Tibial nerve (tissue), 4 donors: ENCODE results near the gene ZNF860. TPM values are rescaled to one million over a fixed set of nuclear protein-coding genes. Genes with fewer than 3 reads are reported as not detected.
"Not testable (repeated sequence)": the region's sequence is repeated elsewhere in the genome, so short reads cannot be mapped to it uniquely, and the experiment has no call there.

ENCODE experiments used
- DNase-seq, 2 donors: peaks; one replicate each; pipeline ENCODE4 v3.0.0-alpha.2; 2019; ENCODE audit warnings: low spot score in 2 of 2
- H3K27ac ChIP-seq, 4 donors: fragments of 200-600 bp; sonication (generic) in 3 of 4; one replicate each; pipeline ENCODE4 v1.5.1; 2017 to 2019; ENCODE audit warnings: mild to moderate bottlenecking in 1 of 4
- H3K27me3 ChIP-seq, 2 donors: fragments of 200-600 bp; sonication (generic) in 1 of 2; one replicate each; pipeline versions ENCODE4 v1.5.1 to v1.6.0; 2017 to 2019
- H3K36me3 ChIP-seq, 3 donors: fragments of 200-600 bp; sonication (generic); one replicate each; pipeline ENCODE4 v1.5.1; 2018 to 2019
- H3K4me1 ChIP-seq, 4 donors: fragments of 200-600 bp; sonication (generic) in 3 of 4; one replicate each; pipeline ENCODE4 v1.5.1; 2017 to 2019
- H3K4me3 ChIP-seq, 4 donors: fragments of 200-600 bp; sonication (generic) in 3 of 4; one replicate each; pipeline ENCODE4 v1.5.1; 2017 to 2019; ENCODE audit warnings: mild to moderate bottlenecking in 1 of 4, moderate library complexity in 1 of 4
- H3K9me3 ChIP-seq, 4 donors: fragments of 200-600 bp; sonication (generic) in 3 of 4; one replicate each; pipeline ENCODE4 v1.5.1; 2017 to 2019
- EP300 ChIP-seq, 2 donors: sonication (generic); formaldehyde crosslinking; IDR thresholded peaks; one replicate each; pipeline ENCODE4 v1.6.1; 2017; ENCODE audit warnings: antibody characterized with exemption in 2 of 2, mild to moderate bottlenecking in 1 of 2
- POLR2A ChIP-seq, 2 donors: fragments of 450-650 bp; IDR thresholded peaks; one replicate each; pipeline ENCODE4 v1.6.1; 2017; ENCODE audit warnings: antibody characterized with exemption in 2 of 2, mild to moderate bottlenecking in 2 of 2, moderate library complexity in 2 of 2
- WGBS, 2 donors: methylation state at CpG; one replicate each; pipeline ENCODE4 v1.1.5; 2018; 5-methylcytosine and 5-hydroxymethylcytosine counted together
- total RNA-seq, 4 donors: library from RNA; depleted of rRNA; stranded (reverse); fragments of >200 nt; gene quantifications; one replicate each; pipeline ENCODE4 v1.1.0, GENCODE V29; 2016
- TF ChIP-seq, protein P1 (sequence below), 5 experiments: fragments of 200-600 bp in 3 of 5; fragments of 450-650 bp in 2 of 5; sonication (generic) in 3 of 5; IDR thresholded peaks; one replicate each; pipeline ENCODE4 v1.5.1; 2016 to 2019; ENCODE audit warnings: antibody characterized with exemption in 5 of 5, mild to moderate bottlenecking in 3 of 5, moderate library complexity in 2 of 5

Gene ZNF860
- total RNA-seq, 4 donors from 2014 or later = 0.84 to 1.8 (median 1.3) TPM

DNA sequence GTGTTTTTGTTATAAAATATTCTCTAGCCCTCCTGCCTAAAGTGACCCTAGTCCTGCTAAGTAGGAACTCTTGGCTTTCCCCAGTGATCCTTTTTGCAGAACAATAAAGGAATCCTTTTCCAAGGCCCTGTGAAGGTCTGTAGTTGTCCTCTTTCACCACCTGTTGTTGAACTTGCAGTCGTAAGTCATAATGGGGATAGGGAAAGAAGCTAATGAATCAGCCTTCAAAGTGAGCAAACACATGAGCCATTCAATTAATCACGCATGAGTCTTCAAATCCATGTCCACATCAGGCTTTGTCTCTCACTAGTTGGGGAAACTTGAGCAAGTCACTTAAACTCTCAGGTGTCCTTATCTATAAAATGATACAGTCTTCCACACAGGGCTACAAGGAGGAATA lies 27.6 kb downstream of the ZNF860 start:
- no peak overlapping the region for H3K4me3 ChIP-seq
- WGBS, 2 donors = 85 to 89% methylated on average over 2 of the region's 2 CpGs
- no peaks in the 10 kb centered on the region for H3K4me1 ChIP-seq
- no peaks in the 10 kb centered on the region for H3K27me3 ChIP-seq
- H3K36me3 ChIP-seq = no peaks in the 10 kb centered on the region
- H3K27ac ChIP-seq = no peak overlapping the region
- TF ChIP-seq POLR2A (IDR thresholded peaks at IDR 0.05) = no peak
- no peaks in the 10 kb centered on the region for H3K9me3 ChIP-seq
- DNase-seq = no peak

GRCh38 chr3:32009957-32010356 lies 28.4 kb downstream of the ZNF860 start:
- no peaks in the 10 kb centered on the region for H3K27me3 ChIP-seq
- no peak overlapping the region for H3K4me3 ChIP-seq
- TF ChIP-seq, protein P1, sequence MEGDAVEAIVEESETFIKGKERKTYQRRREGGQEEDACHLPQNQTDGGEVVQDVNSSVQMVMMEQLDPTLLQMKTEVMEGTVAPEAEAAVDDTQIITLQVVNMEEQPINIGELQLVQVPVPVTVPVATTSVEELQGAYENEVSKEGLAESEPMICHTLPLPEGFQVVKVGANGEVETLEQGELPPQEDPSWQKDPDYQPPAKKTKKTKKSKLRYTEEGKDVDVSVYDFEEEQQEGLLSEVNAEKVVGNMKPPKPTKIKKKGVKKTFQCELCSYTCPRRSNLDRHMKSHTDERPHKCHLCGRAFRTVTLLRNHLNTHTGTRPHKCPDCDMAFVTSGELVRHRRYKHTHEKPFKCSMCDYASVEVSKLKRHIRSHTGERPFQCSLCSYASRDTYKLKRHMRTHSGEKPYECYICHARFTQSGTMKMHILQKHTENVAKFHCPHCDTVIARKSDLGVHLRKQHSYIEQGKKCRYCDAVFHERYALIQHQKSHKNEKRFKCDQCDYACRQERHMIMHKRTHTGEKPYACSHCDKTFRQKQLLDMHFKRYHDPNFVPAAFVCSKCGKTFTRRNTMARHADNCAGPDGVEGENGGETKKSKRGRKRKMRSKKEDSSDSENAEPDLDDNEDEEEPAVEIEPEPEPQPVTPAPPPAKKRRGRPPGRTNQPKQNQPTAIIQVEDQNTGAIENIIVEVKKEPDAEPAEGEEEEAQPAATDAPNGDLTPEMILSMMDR (IDR thresholded peaks at IDR 0.05) = no peak
- TF ChIP-seq EP300 (IDR thresholded peaks at IDR 0.05) (no peak), POLR2A (IDR thresholded peaks at IDR 0.05) (no peak)
- H3K9me3 ChIP-seq = no peaks in the 10 kb centered on the region
- DNase-seq = no peak
- no peak overlapping the region for H3K27ac ChIP-seq
- H3K36me3 ChIP-seq = no peaks in the 10 kb centered on the region
- no peaks in the 10 kb centered on the region for H3K4me1 ChIP-seq
- WGBS, 2 donors = 78 to 86% methylated on average over 2 of the region's 2 CpGs

DNA sequence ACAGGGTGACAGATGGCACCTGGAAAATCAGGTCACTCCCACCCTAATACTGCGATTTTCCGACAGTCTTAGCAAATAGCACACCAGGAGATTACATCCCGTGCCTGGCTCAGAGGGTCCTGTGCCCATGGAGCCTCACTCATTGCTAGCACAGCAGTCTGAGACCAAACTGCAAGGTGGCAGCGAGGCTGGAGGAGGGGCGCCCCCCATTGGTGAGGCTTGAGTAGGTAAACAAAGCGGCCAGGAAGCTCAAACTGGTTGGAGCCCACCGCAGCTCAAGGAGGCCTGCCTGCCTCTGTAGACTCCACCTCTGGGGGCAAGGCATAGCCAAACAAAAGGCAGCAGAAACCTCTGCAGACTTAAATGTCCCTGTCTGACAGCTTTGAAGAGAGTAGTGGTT lies 29.1 kb downstream of the ZNF860 start:
- DNase-seq, H3K27ac ChIP-seq, H3K4me1 ChIP-seq, H3K4me3 ChIP-seq, H3K36me3 ChIP-seq, H3K27me3 ChIP-seq, H3K9me3 ChIP-seq: not testable (repeated sequence)
- 91 to 93% methylated on average over 7 of the region's 7 CpGs for WGBS, 2 donors

DNA sequence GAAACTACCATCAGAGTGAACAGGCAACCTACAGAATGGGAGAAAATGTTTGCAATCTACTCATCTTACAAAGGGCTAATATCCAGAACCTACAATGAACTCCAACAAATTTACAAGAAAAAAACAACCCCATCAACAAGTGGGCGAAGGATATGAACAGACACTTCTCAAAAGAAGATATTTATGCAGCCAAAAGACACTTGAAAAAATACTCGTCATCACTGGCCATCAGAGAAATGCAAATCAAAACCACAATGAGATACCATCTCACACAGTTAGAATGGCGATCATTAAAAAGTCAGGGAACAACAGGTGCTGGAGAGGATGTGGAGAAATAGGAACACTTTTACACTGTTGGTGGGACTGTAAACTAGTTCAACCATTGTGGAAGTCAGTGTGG lies 34.1 kb downstream of the ZNF860 start:
- H3K4me3 ChIP-seq, H3K27me3 ChIP-seq, H3K27ac ChIP-seq, H3K4me1 ChIP-seq, DNase-seq, H3K9me3 ChIP-seq, H3K36me3 ChIP-seq: not testable (repeated sequence)
- 93 to 95% methylated on average over 3 of the region's 3 CpGs for WGBS, 2 donors

DNA sequence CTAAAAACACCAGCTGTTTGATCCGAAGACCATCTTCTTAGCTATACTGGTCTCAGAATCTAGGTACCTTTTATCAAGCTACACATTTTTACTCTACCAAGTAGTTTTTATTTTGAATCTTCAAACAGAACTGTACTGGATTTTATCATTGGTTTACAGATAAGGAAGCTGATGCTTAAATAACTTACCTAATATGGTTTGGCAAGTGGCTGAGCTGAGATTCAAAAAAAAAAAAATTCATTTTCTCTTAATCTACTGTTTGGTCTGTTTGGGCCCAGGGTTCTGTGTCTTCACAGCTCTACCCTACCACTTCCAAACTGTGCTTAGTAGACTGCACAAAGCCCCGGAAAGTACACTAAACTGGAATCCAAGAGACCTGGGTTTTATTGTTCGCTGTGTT lies 35.7 kb downstream of the ZNF860 start:
- Histone ChIP-seq H3K9me3 (no peaks in the 10 kb centered on the region), H3K4me3 (no peak overlapping the region), H3K27ac (no peak overlapping the region), H3K4me1 (no peaks in the 10 kb centered on the region), H3K27me3 (no peaks in the 10 kb centered on the region), H3K36me3 (no peaks in the 10 kb centered on the region)
- DNase-seq = no peak
- 94% methylated on average over 3 of the region's 3 CpGs for WGBS, 2 donors
- no peak for TF ChIP-seq POLR2A (IDR thresholded peaks at IDR 0.05)
- TF ChIP-seq EP300 (IDR thresholded peaks at IDR 0.05) = no peak
- TF ChIP-seq, protein P1 (IDR thresholded peaks at IDR 0.05) = no peak

GRCh38 chr3:32018757-32019564 lies 37.4 kb downstream of the ZNF860 start:
- Histone ChIP-seq H3K36me3 (no peaks in the 10 kb centered on the region), H3K4me3 (no peak overlapping the region), H3K27me3 (no peaks in the 10 kb centered on the region), H3K27ac (no peak overlapping the region), H3K9me3 (no peaks in the 10 kb centered on the region), H3K4me1 (no peaks in the 10 kb centered on the region)
- peak in 1 of 2 donors; percentile 24 for DNase-seq
- TF ChIP-seq, protein P1 (IDR thresholded peaks at IDR 0.05) = peak; percentile 56 to 83 (median 71)
- TF ChIP-seq POLR2A (IDR thresholded peaks at IDR 0.05) = no peak
- no peak for TF ChIP-seq EP300 (IDR thresholded peaks at IDR 0.05)
- 40 to 43% methylated on average over 5 of the region's 5 CpGs for WGBS, 2 donors
